ENCODE measurements around the gene CCL26. TPM values are rescaled to one million over a fixed set of nuclear protein-coding genes. Genes with fewer than 3 reads are reported as not detected.
A peak's percentile ranks its signal among the peaks of the same experiment; 100 is the strongest.

CCL26 gene
- total and polyA plus RNA-seq, 2 of the 4 experiments (the other 2 are of a cell fraction) = not detected

DNA sequence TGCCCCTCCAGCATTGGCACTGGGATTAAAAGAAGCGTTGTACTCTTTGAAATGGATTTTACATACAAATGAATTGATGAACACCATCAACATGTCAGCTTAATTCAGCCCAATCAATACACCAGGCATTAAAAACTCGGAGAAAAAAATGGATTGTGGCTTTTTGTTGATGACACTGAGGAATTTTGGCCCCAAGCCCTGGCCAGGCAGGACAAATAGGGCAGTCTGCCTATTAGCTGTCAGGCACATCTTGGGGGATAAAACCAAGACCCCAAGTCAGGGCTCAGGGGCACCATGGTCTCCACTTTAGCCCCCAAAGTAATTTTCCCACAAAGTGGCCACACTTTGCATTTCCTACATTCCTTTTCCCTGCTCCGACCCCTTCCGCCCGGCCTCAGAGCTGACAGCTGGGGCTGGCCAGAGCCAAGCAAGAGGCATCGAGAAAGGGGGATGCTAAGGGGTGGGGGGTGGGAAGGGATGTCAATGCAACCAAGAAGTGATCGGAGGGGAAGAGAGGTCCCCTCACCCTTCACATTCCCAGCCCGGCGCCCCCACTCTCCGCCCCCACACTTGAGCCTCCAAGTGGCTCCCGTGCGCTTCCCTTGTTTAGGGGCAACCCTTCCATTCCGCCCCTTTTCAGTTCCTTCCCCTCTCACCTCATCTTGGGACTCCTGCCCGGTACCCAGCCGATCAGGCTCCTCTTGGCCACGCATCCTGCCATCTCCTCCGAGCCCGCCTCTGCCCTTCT is 34.0 kb downstream of the CCL26 start:
- DNase-seq (no peak), ATAC-seq (ENCODE audit: low read depth) (no peak)
- Histone ChIP-seq H3K56ac (ENCODE audit: extremely low read depth, insufficient read depth, low read length) (no peak overlapping the region), H2BK120ac (ENCODE audit: low read depth, low read length) (peak overlapping the region; percentile 54; the same call in 1 of the 2 replicates), H3K79me1 (ENCODE audit: low read depth in 1 of 2, low read length in 2 of 2) (peaks cover 8 to 36% of the 10 kb centered on the region in 2 experiments), H4K91ac (ENCODE audit: insufficient read depth, low read depth, low read length) (peak overlapping the region; percentile 20; the same call in 1 of the 2 replicates), H3K23ac (ENCODE audit: low read depth, low read length) (peak overlapping the region; percentile 36), H2AK9ac (replicated peaks; ENCODE audit: low read depth, low read length, poor library complexity) (peak overlapping the region; percentile 71), H2BK15ac (ENCODE audit: low read depth, low read length) (peak overlapping the region; percentile 27; the same call in 1 of the 3 replicates), H2BK20ac (ENCODE audit: low read depth, low read length) (no peak overlapping the region), H3K14ac (replicated peaks; ENCODE audit: low read depth, low read length) (peak overlapping the region; percentile 69), H2AFZ (replicated peaks; ENCODE audit: low read length, poor library complexity) (peak overlapping the region; percentile 98), H3K4me2 (ENCODE audit: low read depth, low read length) (peak overlapping the region; percentile 76), H3K4ac (ENCODE audit: low read depth, low read length) (peak overlapping the region; percentile 66), H3K4me1 (ENCODE audit: control insufficient read depth, insufficient read depth, low read length) (peaks cover 13% of the 10 kb centered on the region), H2AK5ac (ENCODE audit: low read depth, low read length) (peak overlapping the region; percentile 56), H3K4me3 (ENCODE audit: insufficient read depth, low read depth, low read length) (peak overlapping the region; percentile 86), H3K9me1 (ENCODE audit: insufficient read depth, low read length) (peaks cover 13% of the 10 kb centered on the region), H3K9me3 (ENCODE audit: control insufficient read depth, insufficient read depth, low read length) (no peaks in the 10 kb centered on the region), H3K36me3 (ENCODE audit: control insufficient read depth, insufficient read depth, low read length) (no peaks in the 10 kb centered on the region), H3K18ac (ENCODE audit: low read depth, low read length) (no peak overlapping the region), H4K8ac (ENCODE audit: low read depth in 2 of 2, low read length in 2 of 2) (peak overlapping the region in 1 of 2 experiments; percentile 58; a peak in 1 of 4 replicates), H2BK5ac (ENCODE audit: low read depth, low read length, poor library complexity, severe bottlenecking) (peak overlapping the region; percentile 47), H3K9ac (ENCODE audit: low read depth, low read length) (peak overlapping the region; percentile 75), H3K27me3 (ENCODE audit: control insufficient read depth, insufficient read depth, low read length) (no peaks in the 10 kb centered on the region), H4K5ac (ENCODE audit: low read depth, low read length) (no peak overlapping the region), H3K27ac (ENCODE audit: insufficient read depth, low read length) (peak overlapping the region; percentile 66), H4K20me1 (ENCODE audit: insufficient read depth, low read length) (peaks cover 5% of the 10 kb centered on the region; the same call in 1 of the 2 replicates)
- dilution Hi-C loops (cut with HindIII; ENCODE audit: low sequenced_read_pairs, unreplicated experiment) (no loop called here), in situ Hi-C loops (cut with MboI; ENCODE audit: low sequenced_read_pairs) (no loop called here), intact Hi-C loops (cut with micrococcal nuclease) (loop anchor here (2.0 kb wide), 1 partner anchor 209 kb away; no protein-coding TSS in a partner anchor)
- CTCF ChIA-PET = interaction anchor here (1.3 kb wide), 1 partner anchor 10 kb away, joined by 3 read pairs; no protein-coding TSS in a partner anchor
- WGBS, 2 experiments (ENCODE audit: extremely low coverage in 2 of 2, insufficient read length in 1 of 2) = 0% methylated on average over 2 of the region's 18 CpGs; no CpG with 5 or more reads in 1 of the 2 experiments
- TF ChIP-seq MXI1 (IDR thresholded peaks at IDR 0.05; ENCODE audit: borderline replicate concordance, low read depth, low read length) (no peak), CHD1 (IDR thresholded peaks at IDR 0.05; ENCODE audit: low read depth, low read length) (no peak), NFE2L2 (IDR thresholded peaks at IDR 0.05; ENCODE audit: low read depth, low read length) (no peak), FOS (IDR thresholded peaks at IDR 0.05; ENCODE audit: low read depth, low read length) (no peak), RFX5 (IDR thresholded peaks at IDR 0.05; ENCODE audit: low read depth, low read length) (no peak), RCOR1 (IDR thresholded peaks at IDR 0.05; ENCODE audit: insufficient replicate concordance, low read length) (no peak), RAD21 (IDR thresholded peaks at IDR 0.05; ENCODE audit: low read length) (no peak)
- TF ChIP-seq, protein P1, sequence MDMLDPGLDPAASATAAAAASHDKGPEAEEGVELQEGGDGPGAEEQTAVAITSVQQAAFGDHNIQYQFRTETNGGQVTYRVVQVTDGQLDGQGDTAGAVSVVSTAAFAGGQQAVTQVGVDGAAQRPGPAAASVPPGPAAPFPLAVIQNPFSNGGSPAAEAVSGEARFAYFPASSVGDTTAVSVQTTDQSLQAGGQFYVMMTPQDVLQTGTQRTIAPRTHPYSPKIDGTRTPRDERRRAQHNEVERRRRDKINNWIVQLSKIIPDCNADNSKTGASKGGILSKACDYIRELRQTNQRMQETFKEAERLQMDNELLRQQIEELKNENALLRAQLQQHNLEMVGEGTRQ (IDR thresholded peaks at IDR 0.05; ENCODE audit: low read depth, low read length) = no peak
- POLR2A ChIA-PET (ENCODE audit: unreplicated experiment) = no interaction called here
- no TSS peak for BruUV-seq (replicated peaks)
